Esophagus squamous epithelium (tissue), 4 donors: ENCODE results near the gene PXMP2.

ENCODE experiments used
- CTCF ChIP-seq, 6 experiments: fragments of 450-650 bp in 4 of 6; fragments of 200-600 bp in 2 of 6; sonication (generic) in 2 of 6; IDR thresholded peaks; one replicate each; pipeline ENCODE4 v1.5.1; 2016 to 2019; ENCODE audit warnings: antibody characterized with exemption in 6 of 6, mild to moderate bottlenecking in 4 of 6, moderate library complexity in 4 of 6
- POLR2A ChIP-seq, 4 donors: fragments of 450-650 bp; IDR thresholded peaks; one replicate each; pipeline ENCODE4 v1.6.1; 2017; ENCODE audit warnings: antibody characterized with exemption in 4 of 4, mild to moderate bottlenecking in 4 of 4, moderate library complexity in 3 of 4

- TF ChIP-seq CTCF (IDR thresholded peaks at IDR 0.05) (no peak), POLR2A (IDR thresholded peaks at IDR 0.05) (no peak)
Measured at GRCh38 chr12:132698341-132698740, 11.0 kb downstream of the PXMP2 start.
